ENCODE results near the gene ACER3.
A peak's percentile ranks its signal among the peaks of the same experiment; 100 is the strongest.
"Not testable (repeated sequence)": the region's sequence is repeated elsewhere in the genome, so short reads cannot be mapped to it uniquely, and the experiment has no call there.

Gene ACER3

GRCh38 chr11:76849376-76849775, 11.3 kb upstream of the ACER3 start:
- no peak for DNase-seq (ENCODE audit: low read depth)
- TF ChIP-seq CTCF (conservative IDR thresholded peaks at IDR 0.05; ENCODE audit: low read length): no peak
- no peak overlapping the region for H3K4me3 ChIP-seq (ENCODE audit: low read length)

GRCh38 chr11:76850130-76850529, 10.6 kb upstream of the ACER3 start:
- H3K4me3 ChIP-seq (ENCODE audit: low read length): no peak overlapping the region
- TF ChIP-seq CTCF (conservative IDR thresholded peaks at IDR 0.05; ENCODE audit: low read length): no peak

GRCh38 chr11:76850815-76851214, 9.9 kb upstream of the ACER3 start:
- H3K4me3 ChIP-seq (ENCODE audit: low read length): no peak overlapping the region
- peak; percentile 49 for DNase-seq (ENCODE audit: low read depth)
- TF ChIP-seq CTCF (conservative IDR thresholded peaks at IDR 0.05; ENCODE audit: low read length): no peak

More at GRCh38 chr11:76850130-76850529, 10.6 kb upstream of the ACER3 start:
- no peak for DNase-seq (ENCODE audit: low read depth)

- DNase-seq (ENCODE audit: low read depth): no peak
- H3K4me3 ChIP-seq (ENCODE audit: low read length): no peak overlapping the region
- no peak for TF ChIP-seq CTCF (conservative IDR thresholded peaks at IDR 0.05; ENCODE audit: low read length)
These were observed 6.0 kb upstream of the ACER3 start for GRCh38 chr11:76854709-76855108.

GRCh38 chr11:76855670-76856069, 5.0 kb upstream of the ACER3 start:
- not testable (repeated sequence) for DNase-seq (ENCODE audit: low read depth); H3K4me3 ChIP-seq (ENCODE audit: low read length)

GRCh38 chr11:76856106-76856505, 4.6 kb upstream of the ACER3 start:
- H3K4me3 ChIP-seq (ENCODE audit: low read length): no peak overlapping the region
- peak; percentile 12 for DNase-seq (ENCODE audit: low read depth)
- no peak for TF ChIP-seq CTCF (conservative IDR thresholded peaks at IDR 0.05; ENCODE audit: low read length)

- no peak overlapping the region for H3K4me3 ChIP-seq (ENCODE audit: low read length)
- TF ChIP-seq CTCF (conservative IDR thresholded peaks at IDR 0.05; ENCODE audit: low read length): no peak
- DNase-seq (ENCODE audit: low read depth): no peak
These were observed 4.1 kb upstream of the ACER3 start for GRCh38 chr11:76856571-76856970.

GRCh38 chr11:76857781-76858410, 2.8 kb upstream of the ACER3 start:
- no peak for TF ChIP-seq CTCF (conservative IDR thresholded peaks at IDR 0.05; ENCODE audit: low read length)
- H3K4me3 ChIP-seq (ENCODE audit: low read length): no peak overlapping the region
- no peak for DNase-seq (ENCODE audit: low read depth)
